ENCODE data around the gene NAGA.

GRCh38 chr22:42078469-42079318, 8.1 kb upstream of the NAGA start:
- TF ChIP-seq CTCF (conservative IDR thresholded peaks at IDR 0.05; ENCODE audit: low read depth, low read length) (no peak), NFE2L2 (IDR thresholded peaks at IDR 0.05; ENCODE audit: low read depth, low read length) (no peak), BHLHE40 (IDR thresholded peaks at IDR 0.05; ENCODE audit: low read depth, low read length) (no peak), POLR2A (IDR thresholded peaks at IDR 0.05; ENCODE audit: low read depth, low read length) (no peak), MAFK (IDR thresholded peaks at IDR 0.05; ENCODE audit: low read depth, low read length) (no peak), SMC3 (IDR thresholded peaks at IDR 0.05; ENCODE audit: low read depth, low read length) (no peak), USF2 (IDR thresholded peaks at IDR 0.05; ENCODE audit: low read depth, low read length) (no peak), RCOR1 (IDR thresholded peaks at IDR 0.05; ENCODE audit: insufficient replicate concordance, low read length) (no peak), ELK1 (IDR thresholded peaks at IDR 0.05; ENCODE audit: borderline replicate concordance, low read depth, low read length) (no peak)
